Measurements from ENCODE around the gene GUSB.
"Not testable (repeated sequence)": the region's sequence is repeated elsewhere in the genome, so short reads cannot be mapped to it uniquely, and the experiment has no call there.

GUSB gene

GRCh38 chr7:65975814-65976445 is 6.1 kb downstream of the GUSB start:
- DNase-seq: no peak

- DNase-seq: no peak
Measured at GRCh38 chr7:65974876-65975275, 7.1 kb downstream of the GUSB start.

- DNase-seq: peak in 1 of 4 experiments; percentile 19
Measured at GRCh38 chr7:65974191-65974801, 7.7 kb downstream of the GUSB start.

- no peak for DNase-seq
Measured at GRCh38 chr7:65972976-65973375, 9.0 kb downstream of the GUSB start.

GRCh38 chr7:65971021-65971420 is 11.0 kb downstream of the GUSB start:
- no peak for DNase-seq

GRCh38 chr7:65968256-65969185 is 13.5 kb downstream of the GUSB start:
- DNase-seq: no peak

- DNase-seq: no peak
Measured at GRCh38 chr7:65967361-65968155, 14.5 kb downstream of the GUSB start.

- DNase-seq: peak in 3 of 4 experiments; percentile 27 to 39 (median 29)
Measured at GRCh38 chr7:65966146-65966545, 15.9 kb downstream of the GUSB start.

- not testable (repeated sequence) for DNase-seq
Measured at GRCh38 chr7:65964671-65965070, 17.3 kb downstream of the GUSB start.

- no peak for DNase-seq
Measured at GRCh38 chr7:65962033-65962432, 20.0 kb downstream of the GUSB start.

GRCh38 chr7:65960351-65961074 is 21.5 kb downstream of the GUSB start:
- no peak for DNase-seq

- DNase-seq: no peak
Measured at GRCh38 chr7:65955718-65956117, 26.3 kb downstream of the GUSB start.

- DNase-seq: no peak
Measured at GRCh38 chr7:65953890-65954450, 28.0 kb downstream of the GUSB start.

GRCh38 chr7:65953001-65953720 is 28.9 kb downstream of the GUSB start:
- no peak for DNase-seq

- DNase-seq: no peak
Measured at GRCh38 chr7:65951837-65952578, 30.0 kb downstream of the GUSB start.

GRCh38 chr7:65946904-65947303 is 35.1 kb downstream of the GUSB start:
- DNase-seq: peak in 3 of 4 experiments; percentile 29 to 46 (median 42)

GRCh38 chr7:65945787-65946186 is 36.2 kb downstream of the GUSB start:
- not testable (repeated sequence) for DNase-seq

GRCh38 chr7:65938336-65938895 is 43.6 kb downstream of the GUSB start:
- no peak for DNase-seq

- DNase-seq: no peak
Measured at GRCh38 chr7:65937296-65937695, 44.7 kb downstream of the GUSB start.

- no peak for DNase-seq
Measured at GRCh38 chr7:65931685-65932084, 50.3 kb downstream of the GUSB start.
